Measurements from ENCODE around the gene STXBP4. TPM values are rescaled to one million over a fixed set of nuclear protein-coding genes. Genes with fewer than 3 reads are reported as not detected.

The STXBP4 gene
- total RNA-seq, 2 experiments from 2014 or later: 9.4 to 12.6 TPM

- Histone ChIP-seq H3K36me3 (ENCODE audit: insufficient read depth, low read length) (peaks cover 7% of the 10 kb centered on the region), H3K79me2 (ENCODE audit: insufficient read depth, low read depth, low read length) (no peaks in the 10 kb centered on the region), H3K4me1 (ENCODE audit: insufficient read depth, low read length, poor library complexity, severe bottlenecking) (peaks cover 78% of the 10 kb centered on the region), H2AFZ (ENCODE audit: low read length) (peak overlapping the region; percentile 54; the same call in 1 of the 2 replicates), H3K4me2 (ENCODE audit: low read length) (peak overlapping the region; percentile 67), H3K27ac (ENCODE audit: low read depth, low read length, poor library complexity, severe bottlenecking) (peak overlapping the region; percentile 94), H4K20me1 (ENCODE audit: insufficient read depth, low read length) (no peaks in the 10 kb centered on the region), H3K9me3 (ENCODE audit: low read length) (peaks cover 10% of the 10 kb centered on the region), H3K4me3 (ENCODE audit: low read depth, low read length, poor library complexity, severe bottlenecking) (peak overlapping the region; percentile 48), H3K9me2 (ENCODE audit: insufficient read depth, low read length) (no peaks in the 10 kb centered on the region)
- intact Hi-C loops (cut with micrococcal nuclease; ENCODE audit: unreplicated experiment): loop anchor here (5.0 kb wide), 2 partner anchors 202 to 253 kb away; partner anchors contain the start of genes COX11, MMD and STXBP4
- no TSS peak for BruUV-seq (replicated peaks)
- ChIA-PET CTCF (ENCODE audit: unreplicated experiment) (no interaction called here), POLR2A (no interaction called here)
- peak; percentile 95 for DNase-seq (ENCODE audit: low spot score)
- no peak for TF ChIP-seq EZH2phosphoT487 (IDR thresholded peaks at IDR 0.05; ENCODE audit: borderline replicate concordance, low read depth, low read length)
- TF ChIP-seq CTCF (conservative IDR thresholded peaks at IDR 0.05; ENCODE audit: low read length): no peak
Measured at GRCh38 chr17:55168958-55169687, 200.6 kb downstream of the STXBP4 start.

- intact Hi-C loops (cut with micrococcal nuclease; ENCODE audit: unreplicated experiment): no loop called here
- H3K36me3 ChIP-seq (ENCODE audit: insufficient read depth, low read length): peaks cover 12% of the 10 kb centered on the region
- H3K9me2 ChIP-seq (ENCODE audit: insufficient read depth, low read length): no peaks in the 10 kb centered on the region
- H3K79me2 ChIP-seq (ENCODE audit: insufficient read depth, low read depth, low read length): no peaks in the 10 kb centered on the region
- TF ChIP-seq CTCF (conservative IDR thresholded peaks at IDR 0.05; ENCODE audit: low read length): no peak
- peaks cover 83% of the 10 kb centered on the region for H3K4me1 ChIP-seq (ENCODE audit: insufficient read depth, low read length, poor library complexity, severe bottlenecking)
- DNase-seq (ENCODE audit: low spot score): no peak
- CTCF ChIA-PET (ENCODE audit: unreplicated experiment): no interaction called here
- H3K27ac ChIP-seq (ENCODE audit: low read depth, low read length, poor library complexity, severe bottlenecking): peak overlapping the region; percentile 35
- no TSS peak for BruUV-seq (replicated peaks)
- peak overlapping the region; percentile 63 for H3K4me2 ChIP-seq (ENCODE audit: low read length)
- no peaks in the 10 kb centered on the region for H4K20me1 ChIP-seq (ENCODE audit: insufficient read depth, low read length)
- POLR2A ChIA-PET: interaction anchor here (0.8 kb wide), 1 partner anchor 396 kb away, joined by 3 read pairs; no protein-coding TSS in a partner anchor
- peak overlapping the region; percentile 19; the same call in 1 of the 2 replicates for H2AFZ ChIP-seq (ENCODE audit: low read length)
- peak overlapping the region; percentile 0 for H3K4me3 ChIP-seq (ENCODE audit: low read depth, low read length, poor library complexity, severe bottlenecking)
- H3K9me3 ChIP-seq (ENCODE audit: low read length): peaks cover 17% of the 10 kb centered on the region
Measured at GRCh38 chr17:55171634-55172328, 203.2 kb downstream of the STXBP4 start.

GRCh38 chr17:55172612-55173011 is 204.0 kb downstream of the STXBP4 start:
- H3K79me2 ChIP-seq (ENCODE audit: insufficient read depth, low read depth, low read length): no peaks in the 10 kb centered on the region
- peak overlapping the region; percentile 19; the same call in 1 of the 2 replicates for H2AFZ ChIP-seq (ENCODE audit: low read length)
- CTCF ChIA-PET (ENCODE audit: unreplicated experiment): no interaction called here
- DNase-seq (ENCODE audit: low spot score): no peak
- H3K4me2 ChIP-seq (ENCODE audit: low read length): peak overlapping the region; percentile 63
- H3K4me3 ChIP-seq (ENCODE audit: low read depth, low read length, poor library complexity, severe bottlenecking): peak overlapping the region; percentile 0
- intact Hi-C loops (cut with micrococcal nuclease; ENCODE audit: unreplicated experiment): no loop called here
- H3K9me2 ChIP-seq (ENCODE audit: insufficient read depth, low read length): no peaks in the 10 kb centered on the region
- peaks cover 12% of the 10 kb centered on the region for H3K36me3 ChIP-seq (ENCODE audit: insufficient read depth, low read length)
- TF ChIP-seq CTCF (conservative IDR thresholded peaks at IDR 0.05; ENCODE audit: low read length): no peak
- TF ChIP-seq EZH2phosphoT487 (IDR thresholded peaks at IDR 0.05; ENCODE audit: borderline replicate concordance, low read depth, low read length): no peak
- no peak overlapping the region for H3K27ac ChIP-seq (ENCODE audit: low read depth, low read length, poor library complexity, severe bottlenecking)
- H4K20me1 ChIP-seq (ENCODE audit: insufficient read depth, low read length): no peaks in the 10 kb centered on the region
- BruUV-seq (replicated peaks): no TSS peak
- POLR2A ChIA-PET: no interaction called here
- peaks cover 83% of the 10 kb centered on the region for H3K4me1 ChIP-seq (ENCODE audit: insufficient read depth, low read length, poor library complexity, severe bottlenecking)
- peaks cover 17% of the 10 kb centered on the region for H3K9me3 ChIP-seq (ENCODE audit: low read length)

Data from OCI-LY7 (cell line).